Activated CD8-positive, alpha-beta T cell treated with anti-CD3 and anti-CD28 coated beads for 36 hours (primary cell): Measurements from ENCODE around the gene CSRNP2. TPM values are rescaled to one million over a fixed set of nuclear protein-coding genes. Genes with fewer than 3 reads are reported as not detected.

ENCODE experiments used
- ATAC-seq: fragments of 200-7000 bp; cut with Tn5 transposase; one replicate; pipeline ENCODE4 v1.10.0; 2021; ENCODE audit warnings: mild to moderate bottlenecking, moderate library complexity
- CTCF ChIA-PET: fragments of 350-600 bp; sonication (Branson Sonifier 250); formaldehyde crosslinking; loops from one replicate; lab custom pipeline; 2021; ENCODE audit warnings: antibody characterized with exemption; lab: Charles Lee
- POLR2A ChIA-PET: fragments of 350-600 bp; sonication (Branson Sonifier 250); formaldehyde crosslinking; loops from one replicate; lab custom pipeline; 2021; ENCODE audit warnings: antibody characterized with exemption; lab: Charles Lee
- DNase-seq: peaks from one replicate; pipeline ENCODE4 v3.0.0-alpha.2; 2020
- H3K27ac Mint-ChIP-seq: one replicate; pipeline ENCODE4 v1.8.0; 2021; ENCODE audit warnings: mild to moderate bottlenecking, mixed read lengths
- H3K27me3 Mint-ChIP-seq: one replicate; pipeline ENCODE4 v1.8.0; 2021; ENCODE audit warnings: mixed read lengths
- H3K36me3 Mint-ChIP-seq: one replicate; pipeline ENCODE4 v1.8.0; 2021; ENCODE audit warnings: low read depth, mixed read lengths
- H3K4me1 Mint-ChIP-seq: one replicate; pipeline ENCODE4 v1.8.0; 2021; ENCODE audit warnings: low read depth, mixed read lengths
- H3K4me3 Mint-ChIP-seq: one replicate; pipeline ENCODE4 v1.8.0; 2021; ENCODE audit warnings: mild to moderate bottlenecking, moderate library complexity, mixed read lengths
- H3K9me3 Mint-ChIP-seq: one replicate; pipeline ENCODE4 v1.8.0; 2021; ENCODE audit warnings: mixed read lengths
- intact Hi-C: fragments of 100-400 bp; cut with micrococcal nuclease; formaldehyde crosslinking; loops from one replicate; pipeline ENCODE4 v1.10.0; 2022
- total RNA-seq, 2 experiments: library from RNA; stranded (reverse); gene quantifications; one replicate each; pipeline ENCODE4 v1.2.3, GENCODE V29; 2021
- TF ChIP-seq, protein P1 (sequence below): fragments of 200-600 bp; IDR thresholded peaks from one replicate; pipeline ENCODE4 v1.8.0; 2022; ENCODE audit warnings: antibody characterized with exemption, mild to moderate bottlenecking

CSRNP2 gene
- total RNA-seq, 2 experiments from 2014 or later: 9.2 to 9.6 TPM

- CTCF ChIA-PET: interaction anchor here (1.0 to 1.1 kb wide), 3 partner anchors 11 to 266 kb away, joined by 3 to 4 read pairs (median 4); partner anchors contain the start of gene SLC11A2
- Mint-ChIP-seq H3K27me3 (no peaks in the 10 kb centered on the region), H3K4me1 (peaks cover 14% of the 10 kb centered on the region), H3K9me3 (peaks cover 1% of the 10 kb centered on the region), H3K36me3 (peaks cover 18% of the 10 kb centered on the region), H3K27ac (no peak overlapping the region), H3K4me3 (no peak overlapping the region)
- ATAC-seq (no peak), DNase-seq (no peak)
- TF ChIP-seq, protein P1, sequence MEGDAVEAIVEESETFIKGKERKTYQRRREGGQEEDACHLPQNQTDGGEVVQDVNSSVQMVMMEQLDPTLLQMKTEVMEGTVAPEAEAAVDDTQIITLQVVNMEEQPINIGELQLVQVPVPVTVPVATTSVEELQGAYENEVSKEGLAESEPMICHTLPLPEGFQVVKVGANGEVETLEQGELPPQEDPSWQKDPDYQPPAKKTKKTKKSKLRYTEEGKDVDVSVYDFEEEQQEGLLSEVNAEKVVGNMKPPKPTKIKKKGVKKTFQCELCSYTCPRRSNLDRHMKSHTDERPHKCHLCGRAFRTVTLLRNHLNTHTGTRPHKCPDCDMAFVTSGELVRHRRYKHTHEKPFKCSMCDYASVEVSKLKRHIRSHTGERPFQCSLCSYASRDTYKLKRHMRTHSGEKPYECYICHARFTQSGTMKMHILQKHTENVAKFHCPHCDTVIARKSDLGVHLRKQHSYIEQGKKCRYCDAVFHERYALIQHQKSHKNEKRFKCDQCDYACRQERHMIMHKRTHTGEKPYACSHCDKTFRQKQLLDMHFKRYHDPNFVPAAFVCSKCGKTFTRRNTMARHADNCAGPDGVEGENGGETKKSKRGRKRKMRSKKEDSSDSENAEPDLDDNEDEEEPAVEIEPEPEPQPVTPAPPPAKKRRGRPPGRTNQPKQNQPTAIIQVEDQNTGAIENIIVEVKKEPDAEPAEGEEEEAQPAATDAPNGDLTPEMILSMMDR: no peak
- intact Hi-C loops: no loop called here
- POLR2A ChIA-PET: interaction anchor here (0.7 to 1.5 kb wide), 3 partner anchors 9 to 49 kb away, joined by 3 to 6 read pairs (median 3); no protein-coding TSS in a partner anchor
Observed at GRCh38 chr12:51075390-51075789, 8.0 kb downstream of the CSRNP2 start.

DNA sequence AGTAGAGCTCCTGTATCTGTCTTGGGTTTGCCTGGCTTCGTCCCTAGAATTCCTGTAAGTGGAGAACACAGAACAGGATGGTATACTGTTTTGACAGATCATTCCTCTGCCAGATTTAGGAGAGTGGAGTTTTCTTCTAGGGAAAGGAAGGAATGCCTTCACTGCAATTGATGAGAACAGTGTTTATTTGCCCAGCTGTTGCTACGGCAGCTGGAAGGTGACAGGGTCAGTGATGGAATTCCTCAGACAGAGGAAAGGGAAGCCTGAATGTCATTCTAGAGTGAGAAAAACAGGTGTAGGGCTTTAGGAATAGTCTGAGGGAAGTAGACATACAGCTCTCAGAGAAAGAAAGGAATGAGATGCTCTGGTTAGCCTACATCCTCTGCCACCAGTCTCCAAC, 11.7 kb downstream of the CSRNP2 start:
- H3K27me3 Mint-ChIP-seq: no peaks in the 10 kb centered on the region
- TF ChIP-seq, protein P1: no peak
- ChIA-PET CTCF (interaction anchor here (1.1 to 1.3 kb wide), 2 partner anchors 11 to 24 kb away, joined by 4 read pairs; no protein-coding TSS in a partner anchor), POLR2A (interaction anchor here (0.7 to 0.8 kb wide), 2 partner anchors 10 to 12 kb away, joined by 3 read pairs; no protein-coding TSS in a partner anchor)
- DNase-seq (no peak), ATAC-seq (no peak)
- peaks cover 18% of the 10 kb centered on the region for H3K36me3 Mint-ChIP-seq
- H3K27ac Mint-ChIP-seq: no peak overlapping the region
- intact Hi-C loops: no loop called here
- no peak overlapping the region for H3K4me3 Mint-ChIP-seq
- no peaks in the 10 kb centered on the region for H3K9me3 Mint-ChIP-seq
- H3K4me1 Mint-ChIP-seq: peaks cover 8% of the 10 kb centered on the region

- ChIA-PET CTCF (interaction anchor here (1.0 kb wide), 1 partner anchor 9 kb away, joined by 3 read pairs; no protein-coding TSS in a partner anchor), POLR2A (interaction anchor here (1.1 kb wide), 1 partner anchor 13 kb away, joined by 3 read pairs; the partner anchor contains the start of gene CSRNP2)
Observed at GRCh38 chr12:51070004-51070403, 13.4 kb downstream of the CSRNP2 start.

GRCh38 chr12:51067771-51068170, 15.6 kb downstream of the CSRNP2 start:
- TF ChIP-seq, protein P1: no peak
- H3K9me3 Mint-ChIP-seq: no peaks in the 10 kb centered on the region
- H3K4me1 Mint-ChIP-seq: no peaks in the 10 kb centered on the region
- H3K4me3 Mint-ChIP-seq: no peak overlapping the region
- H3K27me3 Mint-ChIP-seq: no peaks in the 10 kb centered on the region
- peaks cover 16% of the 10 kb centered on the region for H3K36me3 Mint-ChIP-seq
- ChIA-PET POLR2A (no interaction called here), CTCF (no interaction called here)
- DNase-seq (no peak), ATAC-seq (no peak)
- intact Hi-C loops: no loop called here
- no peak overlapping the region for H3K27ac Mint-ChIP-seq

More at GRCh38 chr12:51070004-51070403, 13.4 kb downstream of the CSRNP2 start:
- Mint-ChIP-seq H3K4me3 (no peak overlapping the region), H3K36me3 (peaks cover 18% of the 10 kb centered on the region), H3K9me3 (no peaks in the 10 kb centered on the region), H3K4me1 (no peaks in the 10 kb centered on the region), H3K27me3 (no peaks in the 10 kb centered on the region), H3K27ac (peak overlapping the region; percentile 35)
- TF ChIP-seq, protein P1: no peak
- DNase-seq: no peak
- intact Hi-C loops: no loop called here
- no peak for ATAC-seq

GRCh38 chr12:51067229-51067628, 16.2 kb downstream of the CSRNP2 start:
- ChIA-PET CTCF (no interaction called here), POLR2A (no interaction called here)
- ATAC-seq (no peak), DNase-seq (no peak)
- H3K9me3 Mint-ChIP-seq: no peaks in the 10 kb centered on the region
- H3K27ac Mint-ChIP-seq: peak overlapping the region; percentile 30
- TF ChIP-seq, protein P1: no peak
- peaks cover 18% of the 10 kb centered on the region for H3K36me3 Mint-ChIP-seq
- H3K4me3 Mint-ChIP-seq: no peak overlapping the region
- intact Hi-C loops: no loop called here
- H3K27me3 Mint-ChIP-seq: no peaks in the 10 kb centered on the region
- H3K4me1 Mint-ChIP-seq: no peaks in the 10 kb centered on the region
